Mesendoderm (in vitro differentiated cells): ENCODE data around the gene CCDC136.

ENCODE experiments used
- DNase-seq: peaks from one replicate; pipeline ENCODE4 v3.0.0; 2013
- H2AK5ac ChIP-seq: 2 replicates; pipeline ENCODE4 v1.6.1; 2013; ENCODE audit warnings: low read length, inconsistent platforms
- H2BK120ac ChIP-seq: 2 replicates; pipeline ENCODE4 v1.6.1; 2013; ENCODE audit warnings: low read depth, mild to moderate bottlenecking, low read length, moderate library complexity, mixed read lengths
- H2BK15ac ChIP-seq: replicated peaks from 2 replicates; pipeline ENCODE4 v1.6.1; 2013; ENCODE audit warnings: low read depth, mild to moderate bottlenecking, moderate library complexity
- H2BK5ac ChIP-seq: 2 replicates; pipeline ENCODE4 v1.6.1; 2013; ENCODE audit warnings: low read length, inconsistent platforms
- H3K18ac ChIP-seq: 2 replicates; pipeline ENCODE4 v1.6.1; 2013; ENCODE audit warnings: mild to moderate bottlenecking, low read length, mixed read lengths
- H3K23ac ChIP-seq: one replicate; pipeline ENCODE4 v1.6.1; 2013; ENCODE audit warnings: low read length
- H3K27ac ChIP-seq: 2 replicates; pipeline ENCODE4 v1.5.1; 2013; ENCODE audit warnings: low read depth, mild to moderate bottlenecking, inconsistent platforms, low read length, moderate library complexity
- H3K27me3 ChIP-seq: 2 replicates; pipeline ENCODE4 v1.6.1; 2013; ENCODE audit warnings: low read length, control low read depth, mild to moderate bottlenecking, inconsistent platforms; ENCODE audit not compliant: insufficient read depth, poor library complexity
- H3K36me3 ChIP-seq: 2 replicates; pipeline ENCODE4 v1.6.1; 2013; ENCODE audit warnings: low read length, inconsistent platforms; ENCODE audit not compliant: control insufficient read depth, insufficient read depth
- H3K4ac ChIP-seq: one replicate; pipeline ENCODE4 v1.6.1; 2013; ENCODE audit warnings: low read depth, mild to moderate bottlenecking, low read length, moderate library complexity
- H3K4me1 ChIP-seq: 2 replicates; pipeline ENCODE4 v1.6.1; 2013; ENCODE audit warnings: low read depth, low read length, inconsistent platforms; ENCODE audit not compliant: control insufficient read depth
- H3K4me2 ChIP-seq: 2 replicates; pipeline ENCODE4 v1.6.1; 2013; ENCODE audit warnings: low read length
- H3K4me3 ChIP-seq: 2 replicates; pipeline ENCODE4 v1.5.1; 2013; ENCODE audit warnings: mild to moderate bottlenecking, low read length
- H3K56ac ChIP-seq: one replicate; pipeline ENCODE4 v1.6.1; 2013; ENCODE audit warnings: low read length
- H3K79me1 ChIP-seq: 2 replicates; pipeline ENCODE4 v1.6.1; 2013; ENCODE audit warnings: low read length, inconsistent platforms
- H3K79me2 ChIP-seq: 2 replicates; pipeline ENCODE4 v1.6.1; 2013; ENCODE audit warnings: mild to moderate bottlenecking, low read length; ENCODE audit not compliant: control insufficient read depth, insufficient read depth
- H3K9ac ChIP-seq: 2 replicates; pipeline ENCODE4 v1.6.1; 2013; ENCODE audit warnings: low read length, inconsistent platforms
- H4K5ac ChIP-seq: one replicate; pipeline ENCODE4 v1.6.1; 2013; ENCODE audit warnings: low read length
- H4K8ac ChIP-seq: one replicate; pipeline ENCODE4 v1.6.1; 2013; ENCODE audit warnings: low read depth, mild to moderate bottlenecking, control low read depth, low read length, moderate library complexity
- WGBS: extraction: QIAGEN DNeasy Blood & Tissue Kit; methylation state at CpG from one replicate; pipeline ENCODE4 v1.1.7; 2013; ENCODE audit warnings: low lambda C conversion rate, missing lambda C conversion rate; ENCODE audit not compliant: insufficient coverage; ENCODE audit errors: extremely low coverage; 5-methylcytosine and 5-hydroxymethylcytosine counted together

The CCDC136 gene

DNA sequence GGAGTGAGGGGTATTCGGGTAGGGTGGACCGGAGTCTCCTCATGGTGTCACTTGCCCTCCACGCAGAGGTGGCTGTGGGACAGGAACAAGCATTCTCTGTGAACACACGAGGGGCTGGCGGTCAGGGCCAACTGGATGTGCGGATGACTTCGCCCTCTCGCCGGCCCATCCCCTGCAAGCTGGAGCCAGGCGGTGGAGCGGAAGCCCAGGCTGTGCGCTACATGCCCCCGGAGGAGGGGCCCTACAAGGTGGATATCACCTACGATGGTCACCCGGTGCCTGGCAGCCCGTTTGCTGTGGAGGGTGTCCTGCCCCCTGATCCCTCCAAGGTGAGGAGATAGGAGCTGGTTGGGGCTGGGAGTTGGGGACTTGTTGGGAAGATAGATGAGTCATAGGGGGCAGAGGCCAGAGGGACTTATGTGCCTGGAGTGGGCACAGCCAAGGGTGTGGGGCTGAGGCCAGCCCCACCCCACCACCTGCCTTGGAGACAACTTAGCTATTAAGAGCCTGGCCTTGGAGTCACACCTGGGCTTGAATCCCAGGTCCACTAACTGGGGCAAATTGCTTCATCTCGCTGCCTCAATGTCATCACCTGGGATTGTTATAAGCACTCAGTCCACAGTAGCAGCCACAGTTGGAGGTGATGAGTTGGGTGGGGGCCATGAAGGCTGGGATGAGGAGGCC is 52.3 kb downstream of the CCDC136 start:
- H2BK5ac ChIP-seq = no peak overlapping the region
- H3K56ac ChIP-seq = no peak overlapping the region
- no peak overlapping the region for H2BK15ac ChIP-seq
- H3K4me1 ChIP-seq = no peaks in the 10 kb centered on the region
- H4K8ac ChIP-seq = no peak overlapping the region
- no peak overlapping the region for H2BK120ac ChIP-seq
- no peak overlapping the region for H3K4me3 ChIP-seq
- H3K4ac ChIP-seq = no peak overlapping the region
- no peaks in the 10 kb centered on the region for H3K79me1 ChIP-seq
- H3K9ac ChIP-seq = no peak overlapping the region
- H2AK5ac ChIP-seq = no peak overlapping the region
- H4K5ac ChIP-seq = no peak overlapping the region
- H3K36me3 ChIP-seq = peaks cover 29% of the 10 kb centered on the region
- no peaks in the 10 kb centered on the region for H3K27me3 ChIP-seq
- DNase-seq = no peak
- WGBS = no CpG with 5 or more reads among the region's 17 CpGs
- no peak overlapping the region for H3K27ac ChIP-seq
- no peak overlapping the region for H3K23ac ChIP-seq
- no peak overlapping the region for H3K4me2 ChIP-seq
- no peaks in the 10 kb centered on the region for H3K79me2 ChIP-seq
- no peak overlapping the region for H3K18ac ChIP-seq

DNA sequence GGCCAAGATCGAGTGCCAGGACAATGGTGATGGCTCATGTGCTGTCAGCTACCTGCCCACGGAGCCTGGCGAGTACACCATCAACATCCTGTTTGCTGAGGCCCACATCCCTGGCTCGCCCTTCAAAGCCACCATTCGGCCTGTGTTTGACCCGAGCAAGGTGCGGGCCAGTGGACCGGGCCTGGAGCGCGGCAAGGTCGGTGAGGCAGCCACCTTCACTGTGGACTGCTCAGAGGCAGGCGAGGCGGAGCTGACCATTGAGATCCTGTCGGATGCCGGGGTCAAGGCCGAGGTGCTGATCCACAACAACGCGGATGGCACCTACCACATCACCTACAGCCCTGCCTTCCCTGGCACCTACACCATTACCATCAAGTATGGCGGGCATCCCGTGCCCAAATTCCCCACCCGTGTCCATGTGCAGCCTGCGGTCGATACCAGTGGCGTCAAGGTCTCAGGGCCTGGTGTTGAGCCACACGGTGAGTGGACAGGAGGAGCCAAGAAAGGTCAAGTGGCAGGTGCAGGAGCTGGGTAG is 53.1 kb downstream of the CCDC136 start:
- Histone ChIP-seq H2BK15ac (no peak overlapping the region), H2BK120ac (no peak overlapping the region), H3K4me1 (no peaks in the 10 kb centered on the region), H2AK5ac (no peak overlapping the region), H3K4me2 (no peak overlapping the region), H3K9ac (no peak overlapping the region), H3K4ac (no peak overlapping the region), H3K27me3 (no peaks in the 10 kb centered on the region), H3K23ac (no peak overlapping the region), H3K56ac (no peak overlapping the region), H3K18ac (no peak overlapping the region), H2BK5ac (no peak overlapping the region), H3K36me3 (peaks cover 26% of the 10 kb centered on the region), H4K5ac (no peak overlapping the region), H3K79me2 (no peaks in the 10 kb centered on the region), H3K79me1 (no peaks in the 10 kb centered on the region), H3K27ac (no peak overlapping the region), H4K8ac (no peak overlapping the region), H3K4me3 (no peak overlapping the region)
- no CpG with 5 or more reads among the region's 25 CpGs for WGBS
- no peak for DNase-seq

DNA sequence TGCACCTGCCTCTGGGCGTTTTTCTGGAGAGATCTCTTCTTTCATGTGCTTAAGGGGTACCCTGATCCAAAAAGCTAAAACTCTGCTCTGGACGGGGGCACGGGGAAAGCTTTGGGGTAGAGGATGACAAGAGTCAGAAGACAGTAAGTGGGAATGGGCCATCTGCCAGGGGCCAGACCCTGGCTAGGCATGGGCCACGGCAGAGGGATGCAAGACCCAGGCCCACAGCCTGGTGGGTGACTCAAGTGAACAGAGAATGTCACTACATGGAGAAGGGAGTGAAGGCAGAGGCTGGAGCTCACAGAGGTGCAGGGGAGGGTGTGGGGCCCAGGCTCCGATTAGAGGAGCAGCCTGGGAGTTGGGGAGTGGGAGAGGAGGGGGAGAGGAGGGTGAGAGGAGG is 53.7 kb downstream of the CCDC136 start:
- no peak for DNase-seq
- Histone ChIP-seq H4K8ac (no peak overlapping the region), H3K79me2 (no peaks in the 10 kb centered on the region), H2AK5ac (no peak overlapping the region), H3K4ac (no peak overlapping the region), H3K36me3 (peaks cover 26% of the 10 kb centered on the region), H3K4me2 (no peak overlapping the region), H3K56ac (no peak overlapping the region), H2BK15ac (no peak overlapping the region), H3K18ac (no peak overlapping the region), H3K4me1 (no peaks in the 10 kb centered on the region), H3K4me3 (no peak overlapping the region), H3K27me3 (no peaks in the 10 kb centered on the region), H3K27ac (no peak overlapping the region), H3K9ac (no peak overlapping the region), H2BK5ac (no peak overlapping the region), H2BK120ac (no peak overlapping the region), H3K23ac (no peak overlapping the region), H3K79me1 (no peaks in the 10 kb centered on the region), H4K5ac (no peak overlapping the region)
- WGBS = no CpG with 5 or more reads among the region's 5 CpGs

DNA sequence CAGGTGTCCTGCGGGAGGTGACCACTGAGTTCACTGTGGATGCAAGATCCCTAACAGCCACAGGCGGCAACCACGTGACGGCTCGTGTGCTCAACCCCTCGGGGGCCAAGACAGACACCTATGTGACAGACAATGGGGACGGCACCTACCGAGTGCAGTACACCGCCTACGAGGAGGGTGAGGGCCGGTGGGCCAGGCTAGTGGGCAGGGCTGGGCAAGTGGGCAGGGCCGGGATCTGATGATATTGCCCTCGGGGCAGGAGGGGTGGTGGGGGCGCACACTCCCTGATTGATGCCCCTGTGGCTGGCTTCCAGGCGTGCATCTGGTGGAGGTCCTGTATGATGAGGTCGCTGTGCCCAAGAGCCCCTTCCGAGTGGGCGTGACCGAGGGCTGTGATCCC is 54.2 kb downstream of the CCDC136 start:
- Histone ChIP-seq H3K27me3 (no peaks in the 10 kb centered on the region), H3K27ac (no peak overlapping the region), H4K5ac (no peak overlapping the region), H3K9ac (no peak overlapping the region), H3K4me3 (no peak overlapping the region), H3K4ac (no peak overlapping the region), H2BK15ac (no peak overlapping the region), H3K4me2 (no peak overlapping the region), H2AK5ac (no peak overlapping the region), H2BK5ac (no peak overlapping the region), H3K79me2 (no peaks in the 10 kb centered on the region), H2BK120ac (no peak overlapping the region), H3K36me3 (peaks cover 26% of the 10 kb centered on the region), H3K4me1 (no peaks in the 10 kb centered on the region), H3K56ac (no peak overlapping the region), H3K79me1 (no peaks in the 10 kb centered on the region), H3K23ac (no peak overlapping the region), H3K18ac (no peak overlapping the region), H4K8ac (no peak overlapping the region)
- no CpG with 5 or more reads among the region's 19 CpGs for WGBS
- no peak for DNase-seq

DNA sequence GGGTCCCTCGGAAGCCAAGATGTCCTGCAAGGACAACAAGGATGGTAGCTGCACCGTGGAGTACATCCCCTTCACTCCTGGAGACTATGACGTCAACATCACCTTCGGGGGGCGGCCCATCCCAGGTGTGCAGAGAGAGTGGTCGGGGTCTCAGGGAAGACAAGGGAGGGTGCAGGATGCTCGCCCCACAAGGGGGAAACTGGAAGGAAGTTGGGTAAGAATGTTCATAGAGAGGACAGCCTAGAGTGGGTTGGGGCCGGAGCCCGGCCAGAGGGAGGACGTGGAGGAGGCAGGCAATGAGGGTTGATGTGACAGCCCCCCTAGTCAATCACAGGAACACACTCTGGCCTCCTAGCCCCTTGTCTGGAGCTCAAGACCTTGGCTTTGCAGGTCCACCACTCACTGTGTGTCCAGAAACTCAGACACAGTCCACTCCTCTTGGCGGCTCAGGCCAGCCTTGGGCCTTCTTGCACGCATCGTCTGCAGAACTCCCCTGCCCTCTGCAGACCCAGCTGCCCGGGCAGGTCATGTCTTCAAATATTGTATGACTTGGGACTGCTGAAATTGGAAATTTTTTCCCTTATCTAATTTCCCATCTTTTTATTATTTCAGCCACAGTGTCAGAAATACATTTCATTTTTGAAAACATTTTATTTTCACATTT is 55.1 kb downstream of the CCDC136 start:
- H4K8ac ChIP-seq = no peak overlapping the region
- H3K27ac ChIP-seq = no peak overlapping the region
- no peak overlapping the region for H3K4me3 ChIP-seq
- H3K4ac ChIP-seq = no peak overlapping the region
- no peak overlapping the region for H3K23ac ChIP-seq
- H3K4me2 ChIP-seq = no peak overlapping the region
- H2BK15ac ChIP-seq = no peak overlapping the region
- H3K36me3 ChIP-seq = peaks cover 27% of the 10 kb centered on the region
- no peak for DNase-seq
- WGBS = no CpG with 5 or more reads among the region's 14 CpGs
- H2BK120ac ChIP-seq = no peak overlapping the region
- H3K4me1 ChIP-seq = no peaks in the 10 kb centered on the region
- no peak overlapping the region for H4K5ac ChIP-seq
- H3K56ac ChIP-seq = no peak overlapping the region
- no peak overlapping the region for H2BK5ac ChIP-seq
- H3K18ac ChIP-seq = no peak overlapping the region
- no peaks in the 10 kb centered on the region for H3K79me1 ChIP-seq
- H3K9ac ChIP-seq = no peak overlapping the region
- H2AK5ac ChIP-seq = no peak overlapping the region
- H3K79me2 ChIP-seq = no peaks in the 10 kb centered on the region
- H3K27me3 ChIP-seq = no peaks in the 10 kb centered on the region
